GM19372 (cell line): ENCODE data around the gene PLPPR1.
"Not testable (repeated sequence)": the region's sequence is repeated elsewhere in the genome, so short reads cannot be mapped to it uniquely, and the experiment has no call there.

ENCODE experiments used
- ATAC-seq: cut with Tn5 transposase; IDR thresholded peaks from one replicate; pipeline ENCODE4 v1.9.1; 2021; ENCODE audit warnings: mild to moderate bottlenecking, low read depth, moderate library complexity; ENCODE audit not compliant: unreplicated experiment

The PLPPR1 gene

DNA sequence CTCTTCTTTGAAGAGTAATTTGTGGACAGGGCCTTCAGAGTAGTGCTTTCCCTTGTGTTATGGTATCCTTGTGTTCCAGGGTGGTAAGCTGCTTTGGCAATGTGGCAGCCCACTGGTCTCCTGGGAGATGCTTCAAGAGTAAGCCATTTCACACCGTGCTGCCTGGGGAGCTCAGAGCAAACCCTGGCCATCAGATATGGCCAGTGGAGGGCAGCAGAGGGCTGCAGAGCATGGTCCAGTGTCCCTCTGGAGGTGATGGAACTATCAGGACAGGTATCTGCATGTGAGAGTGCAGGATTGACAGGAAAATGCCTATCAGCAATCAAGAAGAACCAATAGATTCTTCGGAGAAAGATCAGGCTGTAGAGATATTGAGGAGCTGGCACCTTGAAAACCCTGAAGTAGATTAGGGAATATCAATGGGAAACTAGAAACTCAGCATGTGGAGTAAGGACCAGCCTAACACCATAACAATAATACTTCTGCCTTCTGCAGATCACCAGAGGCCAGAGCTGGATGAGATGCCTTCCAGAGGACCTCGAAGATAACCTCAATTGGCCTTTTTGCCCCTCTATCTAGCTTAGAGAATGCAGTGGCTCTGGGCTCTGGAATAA, 90.8 kb downstream of the PLPPR1 start:
- ATAC-seq = peak; percentile 79

- ATAC-seq = no peak
Measured at GRCh38 chr9:101121836-101122399, 93.4 kb downstream of the PLPPR1 start.

DNA sequence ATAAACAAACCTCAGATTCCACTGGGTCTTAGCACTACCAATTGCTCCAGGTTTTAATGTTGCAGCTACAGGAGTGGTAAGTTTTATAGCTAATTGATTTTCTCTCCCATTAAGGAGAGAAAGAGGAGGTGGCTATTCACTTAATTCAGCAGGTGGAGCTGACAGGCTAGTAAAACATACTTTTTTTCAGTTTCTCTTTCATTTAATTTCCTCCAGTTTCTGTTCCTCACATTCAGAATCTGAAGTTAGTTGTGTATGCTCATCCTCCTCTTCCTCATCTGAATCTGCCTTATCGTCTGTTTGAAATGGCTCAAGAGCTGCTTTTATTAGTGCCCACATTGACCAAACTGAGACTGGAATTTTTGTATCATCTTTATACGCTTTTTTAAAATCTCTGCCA, 98.0 kb downstream of the PLPPR1 start:
- no peak for ATAC-seq

DNA sequence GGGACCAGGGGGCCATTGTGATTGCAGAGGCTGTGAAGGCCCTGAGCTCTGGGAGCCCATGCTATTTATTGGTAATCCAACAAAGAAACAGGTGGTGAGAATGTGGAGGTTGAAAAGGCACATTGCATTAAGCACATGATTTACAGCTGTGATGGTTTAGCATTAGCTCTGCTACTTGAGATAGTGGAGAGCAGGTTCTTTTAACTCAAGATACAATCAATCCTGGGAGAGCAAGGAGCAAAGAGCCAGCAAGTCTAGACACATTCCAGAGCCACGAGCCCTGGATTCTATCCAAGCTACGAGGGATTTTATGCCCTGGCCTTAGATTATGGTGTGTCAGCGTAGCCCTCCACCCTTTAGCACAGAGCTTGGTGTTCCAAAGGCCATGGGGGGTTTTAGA, 98.8 kb downstream of the PLPPR1 start:
- ATAC-seq = not testable (repeated sequence)

DNA sequence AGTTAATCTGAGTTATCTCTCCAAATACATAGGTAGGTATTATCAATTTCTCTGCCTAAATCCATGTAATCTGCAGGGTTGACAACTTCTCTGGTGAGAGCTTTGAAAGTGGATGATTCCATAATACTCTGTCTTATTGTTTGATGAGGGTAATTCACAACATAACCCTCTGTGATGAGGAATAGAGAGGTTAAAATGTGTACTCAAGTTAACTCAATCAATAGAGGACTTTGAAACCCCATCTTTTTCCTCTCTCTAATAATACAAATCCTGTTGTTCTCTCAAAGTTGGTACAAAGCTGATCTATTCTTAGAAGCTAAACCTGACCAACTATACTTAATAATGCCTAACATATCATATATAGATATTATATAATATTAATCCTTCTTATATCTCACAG, 100.1 kb downstream of the PLPPR1 start:
- no peak for ATAC-seq

DNA sequence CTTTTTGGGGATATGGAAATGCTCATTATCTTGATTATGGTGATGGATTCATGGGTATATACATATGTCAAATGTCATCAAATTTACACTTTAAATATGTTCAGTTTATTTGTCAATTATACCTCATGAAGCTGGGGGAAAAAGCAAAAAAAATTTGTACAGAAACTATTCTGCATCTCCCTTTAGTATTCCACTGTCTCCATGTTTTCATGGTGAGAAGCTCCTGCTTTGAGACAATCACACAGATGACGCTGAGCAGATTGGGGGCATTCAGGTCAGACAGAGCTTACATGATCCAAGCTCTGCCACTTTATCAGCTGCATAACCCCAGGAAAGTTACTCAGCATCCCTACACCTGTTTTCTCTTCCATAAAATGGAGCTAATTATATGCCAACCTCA, 101.5 kb downstream of the PLPPR1 start:
- no peak for ATAC-seq

GRCh38 chr9:101131326-101131725, 102.8 kb downstream of the PLPPR1 start:
- ATAC-seq = no peak

GRCh38 chr9:101132801-101133200, 104.3 kb downstream of the PLPPR1 start:
- ATAC-seq = no peak

DNA sequence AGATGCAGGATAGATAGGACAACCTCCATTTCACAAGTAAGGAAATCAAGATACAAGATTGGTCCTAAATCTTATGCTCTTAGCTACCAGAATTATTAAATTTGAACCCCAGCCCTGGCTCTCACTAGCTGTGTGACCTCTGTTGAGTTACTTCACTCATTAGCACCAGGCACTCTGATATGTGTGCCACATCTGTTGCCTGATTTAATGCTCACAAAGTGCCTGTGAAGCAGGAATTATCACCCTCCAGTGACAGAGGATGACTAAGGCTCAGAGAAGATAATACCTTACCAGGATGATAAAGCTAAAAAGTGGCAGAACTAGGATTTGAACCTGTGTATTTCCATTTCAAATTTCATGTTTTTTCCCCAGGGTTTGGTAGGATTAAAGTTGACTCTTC, 110.0 kb downstream of the PLPPR1 start:
- ATAC-seq = no peak

GRCh38 chr9:101139082-101139481, 110.6 kb downstream of the PLPPR1 start:
- ATAC-seq = no peak

DNA sequence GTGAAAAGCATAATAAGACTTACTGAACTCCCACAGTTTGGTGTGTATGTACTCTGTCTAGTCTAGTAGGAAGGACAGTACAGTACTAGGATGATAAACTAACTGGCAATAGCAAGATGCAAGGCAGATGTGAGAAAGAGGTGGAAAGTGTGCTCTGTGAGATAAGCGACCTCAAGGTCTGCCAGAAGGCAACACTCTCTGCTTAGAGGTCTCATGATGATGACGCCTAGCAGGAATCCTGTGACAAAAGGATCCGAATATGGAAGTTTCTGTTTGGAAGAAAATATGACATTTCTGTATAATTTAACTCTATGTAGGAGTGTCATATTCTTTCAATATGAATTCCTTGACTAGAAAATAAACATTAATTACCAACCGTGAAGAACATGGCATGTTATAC, 112.2 kb downstream of the PLPPR1 start:
- no peak for ATAC-seq

GRCh38 chr9:101146508-101146907, 118.0 kb downstream of the PLPPR1 start:
- no peak for ATAC-seq

DNA sequence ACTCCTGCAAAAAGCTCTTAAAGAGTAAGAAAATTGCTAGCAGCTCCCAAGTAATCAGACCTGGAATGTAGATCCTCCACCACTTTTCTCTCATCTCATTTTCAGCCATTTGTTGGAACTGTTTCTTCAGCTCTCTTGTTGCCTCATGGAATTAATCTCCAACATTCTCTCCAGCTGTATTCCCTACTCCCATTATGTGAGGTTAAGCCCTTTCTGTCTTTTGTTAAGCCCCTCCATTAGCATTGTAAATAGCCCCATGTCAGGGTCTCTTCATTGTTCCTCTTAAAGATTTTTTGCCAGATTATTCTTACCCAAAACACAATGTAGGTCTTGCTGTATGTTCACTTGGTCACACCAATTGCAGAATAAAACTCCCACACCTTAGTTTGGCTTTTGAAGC, 119.8 kb downstream of the PLPPR1 start:
- no peak for ATAC-seq

DNA sequence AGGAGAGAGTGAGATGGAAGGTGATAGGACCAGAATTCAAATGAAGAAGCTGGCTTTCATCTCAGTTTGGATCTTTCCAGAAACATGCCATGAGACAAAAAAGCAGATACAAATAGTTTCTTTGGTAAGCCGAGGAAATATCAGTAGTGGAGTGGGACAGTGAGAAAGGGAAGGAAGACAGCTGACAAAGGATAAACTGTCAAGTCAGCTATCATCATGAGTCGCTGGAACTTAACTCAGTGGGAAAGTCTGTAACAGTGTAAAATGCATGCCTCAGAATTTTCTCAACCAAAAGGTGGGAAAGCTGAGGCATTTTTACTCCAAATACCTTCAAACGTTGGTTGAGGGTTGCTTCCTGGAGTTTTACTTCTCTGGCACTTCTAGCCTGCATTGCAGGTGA, 129.8 kb downstream of the PLPPR1 start:
- no peak for ATAC-seq

GRCh38 chr9:101162231-101162630, 133.7 kb downstream of the PLPPR1 start:
- ATAC-seq = no peak

GRCh38 chr9:101165131-101165530, 136.6 kb downstream of the PLPPR1 start:
- no peak for ATAC-seq

GRCh38 chr9:101167490-101168134, 139.1 kb downstream of the PLPPR1 start:
- ATAC-seq = no peak

- no peak for ATAC-seq
Measured at GRCh38 chr9:101172616-101173015, 144.1 kb downstream of the PLPPR1 start.

GRCh38 chr9:101173907-101174306, 145.4 kb downstream of the PLPPR1 start:
- no peak for ATAC-seq

- ATAC-seq = no peak
Measured at GRCh38 chr9:101176384-101176783, 147.9 kb downstream of the PLPPR1 start.

- ATAC-seq = no peak
Measured at GRCh38 chr9:101184813-101185278, 156.3 kb downstream of the PLPPR1 start.

DNA sequence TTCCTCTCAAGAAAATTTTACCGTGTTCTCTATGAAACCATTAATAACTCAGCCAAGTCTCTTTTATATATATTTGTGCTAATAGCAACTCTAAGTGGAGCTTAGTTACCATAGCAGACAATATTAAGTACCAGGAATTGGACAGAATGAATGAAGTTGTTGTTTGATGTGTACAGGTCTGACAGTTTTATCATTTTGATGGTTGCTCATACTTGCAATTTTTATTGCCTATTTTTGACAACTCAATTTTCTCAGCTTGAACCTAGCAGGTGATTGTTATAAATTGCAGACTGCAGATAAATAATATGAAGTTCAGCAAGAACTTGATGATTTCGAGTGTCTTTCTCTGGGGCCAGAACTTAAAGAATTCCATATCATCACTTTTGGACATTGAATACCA, 163.2 kb downstream of the PLPPR1 start:
- no peak for ATAC-seq
